ENCODE measurements around the gene ZNF41.

DNA sequence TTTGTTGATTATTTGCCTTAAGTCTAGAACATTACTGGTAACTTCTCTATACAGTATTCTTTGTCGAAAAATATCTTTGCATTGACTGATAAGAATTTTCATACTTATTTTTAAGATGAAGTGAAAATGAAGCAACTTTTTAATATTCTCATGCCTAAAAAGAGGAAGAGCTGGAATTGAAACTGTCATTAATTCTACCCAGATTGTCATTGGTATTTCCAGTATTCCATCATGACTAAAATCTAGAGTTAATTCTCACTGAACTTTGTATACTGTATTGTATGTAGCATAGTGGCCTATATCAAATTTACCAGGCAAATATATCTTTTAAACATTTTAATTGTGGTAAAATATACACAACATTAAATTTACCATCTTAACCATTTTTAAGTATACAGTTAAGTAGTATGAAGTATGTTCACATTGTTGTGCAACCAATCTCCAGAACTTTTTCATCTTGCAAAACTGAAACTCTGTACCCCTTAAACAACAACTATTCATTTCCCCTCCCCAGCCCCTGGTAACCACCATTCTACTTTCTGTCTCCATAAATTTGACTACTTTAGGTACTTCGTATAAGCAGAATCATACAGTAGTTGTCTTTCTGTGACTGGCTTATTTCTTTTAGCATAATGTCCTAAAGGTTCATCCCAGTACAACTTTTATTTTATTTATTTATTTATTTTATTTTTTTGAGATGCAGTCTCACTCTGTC, 24.3 kb upstream of the ZNF41 start:
- TF ChIP-seq SIN3A (IDR thresholded peaks at IDR 0.05; ENCODE audit: borderline replicate concordance, insufficient read depth, low read depth, low read length) (no peak), POLR2AphosphoS5 (IDR thresholded peaks at IDR 0.05; ENCODE audit: low read depth, low read length) (no peak)
- TF ChIP-seq, protein P1, sequence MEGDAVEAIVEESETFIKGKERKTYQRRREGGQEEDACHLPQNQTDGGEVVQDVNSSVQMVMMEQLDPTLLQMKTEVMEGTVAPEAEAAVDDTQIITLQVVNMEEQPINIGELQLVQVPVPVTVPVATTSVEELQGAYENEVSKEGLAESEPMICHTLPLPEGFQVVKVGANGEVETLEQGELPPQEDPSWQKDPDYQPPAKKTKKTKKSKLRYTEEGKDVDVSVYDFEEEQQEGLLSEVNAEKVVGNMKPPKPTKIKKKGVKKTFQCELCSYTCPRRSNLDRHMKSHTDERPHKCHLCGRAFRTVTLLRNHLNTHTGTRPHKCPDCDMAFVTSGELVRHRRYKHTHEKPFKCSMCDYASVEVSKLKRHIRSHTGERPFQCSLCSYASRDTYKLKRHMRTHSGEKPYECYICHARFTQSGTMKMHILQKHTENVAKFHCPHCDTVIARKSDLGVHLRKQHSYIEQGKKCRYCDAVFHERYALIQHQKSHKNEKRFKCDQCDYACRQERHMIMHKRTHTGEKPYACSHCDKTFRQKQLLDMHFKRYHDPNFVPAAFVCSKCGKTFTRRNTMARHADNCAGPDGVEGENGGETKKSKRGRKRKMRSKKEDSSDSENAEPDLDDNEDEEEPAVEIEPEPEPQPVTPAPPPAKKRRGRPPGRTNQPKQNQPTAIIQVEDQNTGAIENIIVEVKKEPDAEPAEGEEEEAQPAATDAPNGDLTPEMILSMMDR (IDR thresholded peaks at IDR 0.05) = no peak
